CD4-positive, alpha-beta memory T cell (primary cell): Measurements from ENCODE around the gene RPL28. TPM values are rescaled to one million over a fixed set of nuclear protein-coding genes. Genes with fewer than 3 reads are reported as not detected.
A peak's percentile ranks its signal among the peaks of the same experiment; 100 is the strongest.

Source experiments
- CTCF ChIA-PET: fragments of 350-600 bp; sonication (Branson Sonifier 250); formaldehyde crosslinking; loops from one replicate; lab custom pipeline; 2021; ENCODE audit warnings: inconsistent platforms; ENCODE audit not compliant: partially characterized antibody; lab: Charles Lee
- POLR2A ChIA-PET: fragments of 350-600 bp; sonication (Branson Sonifier 250); formaldehyde crosslinking; loops from one replicate; lab custom pipeline; 2021; ENCODE audit not compliant: partially characterized antibody; lab: Charles Lee
- DNase-seq, 5 donors: peaks; one replicate each; pipeline versions ENCODE4 v3.0.0 to v3.0.0-alpha.2; 2020 to 2022; ENCODE audit warnings: mixed read lengths in 1 of 5
- H3K27ac ChIP-seq: one replicate; pipeline ENCODE4 v1.7.0; 2013; ENCODE audit warnings: low read depth, low read length
- H3K27me3 ChIP-seq: 2 replicates; pipeline ENCODE4 v1.7.0; 2013; ENCODE audit warnings: mild to moderate bottlenecking, low read length, moderate library complexity; ENCODE audit not compliant: insufficient read depth
- H3K36me3 ChIP-seq: 2 replicates; pipeline ENCODE4 v1.7.0; 2013; ENCODE audit warnings: mild to moderate bottlenecking, low read length, moderate library complexity; ENCODE audit not compliant: insufficient read depth
- H3K4me1 ChIP-seq: 2 replicates; pipeline ENCODE4 v1.7.0; 2013; ENCODE audit warnings: mild to moderate bottlenecking, low read length, moderate library complexity; ENCODE audit not compliant: insufficient read depth
- H3K4me3 ChIP-seq, 2 donors: one replicate each; pipeline ENCODE4 v1.7.0; 2013; ENCODE audit warnings: low read length in 2 of 2, mild to moderate bottlenecking in 1 of 2
- H3K9me3 ChIP-seq, 2 donors: one replicate each; pipeline ENCODE4 v1.7.0; 2013; ENCODE audit warnings: low read length in 2 of 2, control low read depth in 1 of 2; ENCODE audit not compliant: control insufficient read depth in 1 of 2
- H3K27ac Mint-ChIP-seq, 7 donors: one replicate each; pipeline ENCODE4 v1.8.0; 2020 to 2021; ENCODE audit warnings: mixed read lengths in 7 of 7, mild to moderate bottlenecking in 6 of 7, inconsistent platforms in 3 of 7, moderate library complexity in 3 of 7
- H3K27me3 Mint-ChIP-seq, 2 donors: one replicate each; pipeline ENCODE4 v1.8.0; 2020 to 2021; ENCODE audit warnings: mixed read lengths in 2 of 2
- H3K36me3 Mint-ChIP-seq, 2 donors: one replicate each; pipeline ENCODE4 v1.8.0; 2020 to 2021; ENCODE audit warnings: mixed read lengths in 2 of 2, inconsistent platforms in 1 of 2, mild to moderate bottlenecking in 1 of 2
- H3K4me1 Mint-ChIP-seq, 4 donors: one replicate each; pipeline ENCODE4 v1.8.0; 2020 to 2021; ENCODE audit warnings: mixed read lengths in 4 of 4, mild to moderate bottlenecking in 1 of 4
- H3K4me3 Mint-ChIP-seq, 8 donors: one replicate each; pipeline ENCODE4 v1.8.0; 2020 to 2021; ENCODE audit warnings: mixed read lengths in 8 of 8, mild to moderate bottlenecking in 7 of 8, moderate library complexity in 6 of 8, inconsistent platforms in 3 of 8
- H3K9me3 Mint-ChIP-seq, 8 donors: one replicate each; pipeline ENCODE4 v1.8.0; 2020 to 2021; ENCODE audit warnings: mixed read lengths in 8 of 8, mild to moderate bottlenecking in 5 of 8, inconsistent platforms in 3 of 8, moderate library complexity in 1 of 8
- intact Hi-C: fragments of 100-400 bp; cut with micrococcal nuclease; formaldehyde crosslinking; loops from one replicate; pipeline ENCODE4 v1.15.1; 2023
- polyA plus RNA-seq, 2 donors: library from polyadenylated mRNA; unstranded; fragments of 300-500 nt; fragmentation: Illumina TruSeq; gene quantifications; one replicate each; pipeline ENCODE4 v1.2.3, GENCODE V29; 2021
- total RNA-seq, 2 experiments: library from RNA; stranded (reverse); gene quantifications; one replicate each; pipeline ENCODE4 v1.2.3, GENCODE V29; 2021

The RPL28 gene
- total and polyA plus RNA-seq, 4 experiments from 2014 or later: 257 to 3,159 (median 1,960) TPM

DNA sequence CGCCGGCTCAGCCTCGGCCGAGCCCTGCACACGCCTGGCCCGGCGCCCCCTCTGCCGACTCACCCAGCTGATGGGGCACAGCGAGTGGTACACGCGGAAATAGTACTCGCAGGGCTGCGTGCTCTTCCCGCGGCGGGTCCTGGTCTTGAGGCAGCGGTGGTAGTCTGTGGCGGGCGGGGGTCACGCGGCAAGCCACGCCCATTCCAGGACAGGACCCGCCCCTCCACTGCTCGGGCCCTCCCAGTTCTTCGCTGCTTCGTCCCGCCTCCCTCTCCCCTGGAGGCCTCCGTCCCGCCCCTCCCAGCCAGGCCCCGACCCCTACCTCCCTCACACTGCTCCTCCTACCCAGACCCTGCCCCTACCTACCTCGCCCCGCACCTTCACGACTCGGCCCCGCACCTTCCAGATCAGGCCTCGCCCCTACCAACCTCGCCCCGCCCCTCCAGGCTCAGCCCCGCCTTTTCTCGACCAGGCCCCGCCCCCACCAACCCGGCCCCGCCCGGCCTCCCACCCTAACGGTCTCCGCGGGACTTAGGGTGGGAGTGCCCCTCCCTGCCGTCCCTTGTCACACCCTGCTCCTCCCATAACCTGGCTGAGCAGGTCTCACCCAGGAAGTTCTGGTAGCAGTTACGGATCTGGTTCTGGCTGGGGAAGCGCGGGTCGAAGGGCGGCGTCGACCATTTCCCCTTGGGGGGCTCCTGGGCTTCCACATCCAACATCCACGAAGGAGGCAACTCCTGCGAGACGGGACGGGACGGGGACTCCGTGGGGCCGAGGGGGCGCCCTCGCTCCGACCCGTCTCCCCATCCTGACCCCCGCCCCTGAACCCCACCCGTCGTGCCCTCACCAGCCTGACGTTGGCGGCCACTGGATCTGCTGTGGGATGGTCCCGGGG lies 31.7 kb upstream of the RPL28 start:
- H3K36me3 Mint-ChIP-seq: no peaks in the 10 kb centered on the region
- peak overlapping the region in 1 of 2 donors; percentile 52 for H3K4me3 ChIP-seq

DNA sequence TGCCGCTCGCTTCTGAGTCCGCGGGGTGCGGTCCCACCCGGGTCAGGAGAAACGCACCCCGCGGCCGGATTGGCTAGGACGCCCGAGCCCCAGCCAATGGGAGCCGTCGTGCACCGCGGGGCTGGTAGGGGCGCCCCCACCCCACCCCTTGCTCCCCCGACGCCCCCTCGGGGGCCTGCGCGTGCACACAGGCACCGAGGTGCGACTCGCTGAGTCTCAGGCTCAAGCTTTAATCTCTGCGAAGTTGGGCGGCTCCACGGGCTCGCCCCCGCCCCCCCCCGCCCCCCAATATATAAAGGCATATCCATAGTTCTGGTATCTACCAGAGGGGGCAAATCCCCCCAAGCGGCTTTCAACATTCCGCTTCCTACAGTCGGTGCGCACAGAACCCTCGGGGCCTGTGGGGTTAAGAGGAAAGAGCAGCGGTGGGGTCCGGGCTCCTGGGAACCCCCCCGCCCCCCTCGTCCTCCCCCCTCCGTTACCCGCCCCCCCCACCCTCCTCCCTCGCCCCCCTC lies 31.0 kb upstream of the RPL28 start, which contains the start of gene COX6B2:
TSS of gene COX6B2 (minus strand) at position 22 of the 515 bp plus-strand sequence. CDS start 198 bp downstream, outside the sequence.
- peak within 1 kb of the TSS in 5 of 7 donors; percentile 48 to 84 (median 57) for H3K27ac Mint-ChIP-seq
- no peaks in the 10 kb centered on the region for H3K9me3 Mint-ChIP-seq
- Histone ChIP-seq H3K27ac (no peak within 1 kb of the TSS), H3K27me3 (peaks cover 29% of the 10 kb centered on the region), H3K36me3 (no peaks in the 10 kb centered on the region), H3K4me1 (peaks cover 18% of the 10 kb centered on the region), H3K9me3 (no peaks in the 10 kb centered on the region), H3K4me3 (peak within 1 kb of the TSS in 1 of 2 donors; percentile 52)
- DNase-seq: no peak
- no peaks in the 10 kb centered on the region for H3K36me3 Mint-ChIP-seq
- intact Hi-C loops: loop anchor here (1.0 kb wide), 1 partner anchor 15 kb away; the partner anchor contains the start of gene KMT5C
- H3K4me1 Mint-ChIP-seq: peaks cover 4 to 33% (median 8%) of the 10 kb centered on the region in 4 donors
- peak within 1 kb of the TSS; percentile 69 to 84 (median 80) for H3K4me3 Mint-ChIP-seq
- POLR2A ChIA-PET: interaction anchor here (0.9 to 2.9 kb wide), 2 partner anchors 16 to 29 kb away, joined by 4 to 15 read pairs; partner anchors contain the start of genes KMT5C and TMEM238
- CTCF ChIA-PET: no interaction called here
- H3K27me3 Mint-ChIP-seq: peaks cover 30 to 47% of the 10 kb centered on the region in 2 donors

More for the DNA sequence above, 31.7 kb upstream of the RPL28 start:
- ChIA-PET POLR2A (interaction anchor here (0.7 to 2.9 kb wide), 3 partner anchors 15 to 95 kb away, joined by 3 to 15 read pairs (median 4); partner anchors contain the start of genes KMT5C, PPP6R1 and TMEM238), CTCF (no interaction called here)
- Mint-ChIP-seq H3K4me3 (peak overlapping the region; percentile 69 to 84 (median 80)), H3K27me3 (peaks cover 30 to 47% of the 10 kb centered on the region in 2 donors), H3K27ac (peak overlapping the region in 5 of 7 donors; percentile 48 to 84 (median 57)), H3K9me3 (no peaks in the 10 kb centered on the region), H3K4me1 (peaks cover 4 to 33% (median 8%) of the 10 kb centered on the region in 4 donors)
- Histone ChIP-seq H3K27me3 (peaks cover 29% of the 10 kb centered on the region), H3K36me3 (no peaks in the 10 kb centered on the region), H3K27ac (no peak overlapping the region), H3K9me3 (no peaks in the 10 kb centered on the region), H3K4me1 (peaks cover 18% of the 10 kb centered on the region)
- DNase-seq: peak; percentile 54 to 74 (median 70)
- intact Hi-C loops: loop anchor here (1.0 kb wide), 1 partner anchor 15 kb away; the partner anchor contains the start of gene KMT5C

DNA sequence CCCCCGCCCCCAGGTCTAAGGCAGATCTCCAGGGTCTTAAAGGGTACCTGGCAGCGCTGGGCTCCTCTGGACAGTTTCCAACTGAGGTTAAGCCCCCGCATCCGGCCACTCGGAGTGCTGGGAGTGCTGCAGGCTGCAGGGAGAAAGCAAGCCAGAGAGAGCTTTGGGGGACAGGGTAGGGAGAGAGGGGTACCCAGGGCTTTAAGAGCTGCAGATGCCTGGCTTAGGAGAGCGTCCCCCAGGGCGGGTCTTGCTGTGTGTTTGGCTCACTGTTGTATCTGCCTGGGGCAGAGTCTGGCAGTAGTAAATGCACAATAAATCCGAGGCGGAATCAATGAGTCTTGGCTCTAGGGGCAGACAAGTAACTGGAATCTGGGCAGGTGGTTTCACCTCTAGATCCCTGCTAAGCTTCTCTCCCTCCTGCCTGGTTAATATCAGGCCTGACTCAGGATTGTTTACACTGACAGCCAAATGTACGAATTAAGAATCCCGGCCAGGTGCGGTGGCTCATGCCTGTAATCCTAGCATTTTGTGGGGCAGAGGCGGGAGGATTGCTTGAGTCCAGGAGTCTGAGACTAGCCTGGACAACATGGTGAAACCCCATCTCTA lies 30.4 kb upstream of the RPL28 start:
- CTCF ChIA-PET: interaction anchor here (0.8 kb wide), 1 partner anchor 63 kb away, joined by 3 read pairs; no protein-coding TSS in a partner anchor
- no peak overlapping the region for H3K4me3 ChIP-seq
- peaks cover 30 to 47% of the 10 kb centered on the region in 2 donors for H3K27me3 Mint-ChIP-seq
- POLR2A ChIA-PET: interaction anchor here (0.9 to 1.1 kb wide), 2 partner anchors 16 to 29 kb away, joined by 3 to 4 read pairs; partner anchors contain the start of genes KMT5C and TMEM238
- H3K4me1 Mint-ChIP-seq: peaks cover 4 to 33% (median 8%) of the 10 kb centered on the region in 4 donors
- intact Hi-C loops: no loop called here
- H3K9me3 Mint-ChIP-seq: no peaks in the 10 kb centered on the region
- no peaks in the 10 kb centered on the region for H3K36me3 Mint-ChIP-seq
- no peak for DNase-seq
- no peaks in the 10 kb centered on the region for H3K9me3 ChIP-seq
- H3K27me3 ChIP-seq: peaks cover 29% of the 10 kb centered on the region
- H3K4me1 ChIP-seq: peaks cover 18% of the 10 kb centered on the region
- no peak overlapping the region for H3K27ac ChIP-seq
- no peaks in the 10 kb centered on the region for H3K36me3 ChIP-seq
- H3K4me3 Mint-ChIP-seq: peak overlapping the region in 6 of 8 donors; percentile 3 to 44 (median 20)
- H3K27ac Mint-ChIP-seq: peak overlapping the region in 1 of 7 donors; percentile 9

DNA sequence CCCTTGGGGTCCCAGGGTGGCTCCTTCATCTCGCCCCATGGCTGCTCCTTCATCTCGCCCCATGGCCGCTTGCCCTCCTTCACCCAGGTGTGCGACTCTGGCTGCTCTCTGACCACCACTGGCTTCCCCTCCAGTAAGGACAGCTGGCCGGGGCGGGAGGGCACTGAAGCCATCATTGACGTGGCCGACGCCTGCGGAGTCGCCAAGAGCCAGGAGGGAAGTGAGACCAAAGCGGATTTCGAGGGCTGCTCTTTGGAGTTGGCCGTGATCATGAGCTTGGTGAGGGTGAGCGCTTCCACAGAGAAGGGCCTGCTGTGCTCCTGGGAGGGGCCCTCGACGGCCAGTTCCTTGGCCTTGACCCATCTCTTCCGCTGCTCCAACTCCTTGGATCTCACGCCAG lies 27.2 kb upstream of the RPL28 start:
- Histone ChIP-seq H3K4me1 (peaks cover 10% of the 10 kb centered on the region), H3K36me3 (no peaks in the 10 kb centered on the region), H3K9me3 (no peaks in the 10 kb centered on the region), H3K27me3 (peaks cover 6% of the 10 kb centered on the region), H3K27ac (no peak overlapping the region), H3K4me3 (no peak overlapping the region)
- Mint-ChIP-seq H3K4me1 (peaks cover under 1 to 9% (median 3%) of the 10 kb centered on the region in 4 donors), H3K4me3 (no peak overlapping the region), H3K27me3 (peaks cover 9 to 17% of the 10 kb centered on the region in 2 donors), H3K36me3 (no peaks in the 10 kb centered on the region), H3K9me3 (no peaks in the 10 kb centered on the region), H3K27ac (no peak overlapping the region)
- no peak for DNase-seq
- CTCF ChIA-PET: no interaction called here
- intact Hi-C loops: no loop called here
- POLR2A ChIA-PET: no interaction called here

DNA sequence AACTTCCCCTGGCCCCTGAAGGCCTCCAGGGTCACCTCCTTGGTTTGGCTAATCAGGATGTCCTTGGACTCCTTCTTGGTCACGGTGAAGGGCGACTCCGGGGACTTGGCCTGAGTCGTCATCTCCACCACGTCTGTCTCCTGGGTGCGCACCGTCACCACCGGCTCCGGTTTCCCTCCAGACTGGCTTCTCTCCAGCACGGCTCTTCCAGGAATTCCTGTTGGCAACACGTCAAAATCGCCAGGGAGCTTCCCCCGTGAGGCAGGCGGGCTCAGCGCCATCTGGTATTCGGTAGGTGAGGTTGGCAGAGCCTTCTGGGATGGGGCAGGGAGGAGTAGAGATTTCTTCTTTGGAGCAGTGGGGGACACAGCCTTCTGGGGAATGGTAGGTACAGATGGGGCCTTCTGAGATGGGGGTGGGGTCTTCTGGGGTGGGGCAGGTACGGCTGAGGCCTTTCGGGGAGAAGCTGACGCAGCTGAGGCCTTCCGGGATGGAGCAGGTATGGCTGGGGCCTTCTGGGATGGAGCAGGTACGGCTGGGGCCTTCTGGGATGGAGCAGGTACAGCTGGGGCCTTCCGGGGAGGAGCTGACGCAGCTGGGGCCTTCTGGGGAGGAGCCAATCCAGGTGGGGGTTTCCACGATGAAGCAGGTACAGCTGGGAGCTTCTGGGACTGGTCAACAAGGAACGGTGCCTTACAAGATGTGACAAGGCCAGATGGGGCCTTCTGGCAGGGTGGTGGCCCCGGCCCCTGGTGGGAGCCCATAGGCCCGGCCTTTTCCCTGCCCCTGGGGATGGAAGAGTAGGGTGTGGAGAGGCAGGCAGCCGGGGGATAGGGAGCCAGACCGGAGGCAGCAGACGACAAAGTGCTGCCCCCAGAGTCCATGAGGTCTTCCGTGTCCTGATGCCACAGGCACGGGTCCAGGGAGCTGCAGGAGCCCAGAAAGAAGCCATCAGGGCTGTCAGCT lies 26.5 kb upstream of the RPL28 start:
- peaks cover 3% of the 10 kb centered on the region for H3K27me3 ChIP-seq
- ChIA-PET POLR2A (no interaction called here), CTCF (no interaction called here)
- Mint-ChIP-seq H3K36me3 (no peaks in the 10 kb centered on the region), H3K4me1 (peaks cover 0 to 1% (median 0%) of the 10 kb centered on the region in 4 donors), H3K9me3 (no peaks in the 10 kb centered on the region), H3K27me3 (peaks cover 6 to 13% of the 10 kb centered on the region in 2 donors), H3K4me3 (no peak overlapping the region), H3K27ac (no peak overlapping the region)
- H3K4me3 ChIP-seq: no peak overlapping the region
- H3K27ac ChIP-seq: no peak overlapping the region
- H3K36me3 ChIP-seq: no peaks in the 10 kb centered on the region
- no peak for DNase-seq
- peaks cover 6% of the 10 kb centered on the region for H3K4me1 ChIP-seq
- intact Hi-C loops: no loop called here
- no peaks in the 10 kb centered on the region for H3K9me3 ChIP-seq

DNA sequence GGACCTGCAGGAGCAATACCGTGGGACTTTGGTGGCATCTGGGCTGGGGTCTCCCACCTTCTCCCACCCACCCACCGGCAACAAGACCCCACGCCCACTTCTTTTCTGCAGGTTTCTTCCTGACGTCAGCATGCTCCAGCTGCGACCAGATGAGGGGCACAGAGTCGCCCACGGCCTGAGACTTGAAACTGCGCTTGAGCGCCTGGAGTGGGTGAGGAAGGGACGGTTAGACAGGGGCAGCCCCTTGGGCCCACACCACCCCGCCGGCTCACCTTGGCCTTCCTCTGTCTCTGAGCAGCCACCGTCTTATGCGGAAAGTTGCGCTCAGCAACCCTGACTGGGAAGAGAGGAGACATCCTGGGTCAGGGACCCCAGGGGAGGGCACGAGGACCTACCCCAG lies 24.8 kb upstream of the RPL28 start:
- no peak overlapping the region for H3K4me3 Mint-ChIP-seq
- POLR2A ChIA-PET: no interaction called here
- intact Hi-C loops: no loop called here
- Histone ChIP-seq H3K27me3 (peaks cover 3% of the 10 kb centered on the region), H3K4me1 (no peaks in the 10 kb centered on the region), H3K9me3 (no peaks in the 10 kb centered on the region), H3K36me3 (no peaks in the 10 kb centered on the region), H3K4me3 (no peak overlapping the region), H3K27ac (no peak overlapping the region)
- no peak overlapping the region for H3K27ac Mint-ChIP-seq
- no peak for DNase-seq
- peaks cover 6 to 8% of the 10 kb centered on the region in 2 donors for H3K27me3 Mint-ChIP-seq
- CTCF ChIA-PET: no interaction called here
- no peaks in the 10 kb centered on the region for H3K4me1 Mint-ChIP-seq
- H3K36me3 Mint-ChIP-seq: no peaks in the 10 kb centered on the region
- H3K9me3 Mint-ChIP-seq: no peaks in the 10 kb centered on the region
